GM21526 (cell line): ENCODE measurements around the gene KIF7.
A peak's percentile ranks its signal among the peaks of the same experiment; 100 is the strongest.
"Not testable (repeated sequence)": the region's sequence is repeated elsewhere in the genome, so short reads cannot be mapped to it uniquely, and the experiment has no call there.

Source experiments
- ATAC-seq: cut with Tn5 transposase; IDR thresholded peaks from one replicate; pipeline ENCODE4 v1.9.1; 2021; ENCODE audit warnings: moderate library complexity; ENCODE audit not compliant: unreplicated experiment, low FRiP score

The KIF7 gene

GRCh38 chr15:89654847-89655805, at the start of gene KIF7:
Gene KIF7 (minus strand): TSS chr15:89655467. CDS start chr15:89652930, 2,537 bp downstream.
- no peak for ATAC-seq

GRCh38 chr15:89704411-89704810, 49.1 kb upstream of the KIF7 start:
- no peak for ATAC-seq

- no peak for ATAC-seq
These were observed 39.9 kb upstream of the KIF7 start for GRCh38 chr15:89695198-89695597.

GRCh38 chr15:89693696-89694095, 38.4 kb upstream of the KIF7 start:
- no peak for ATAC-seq

- no peak for ATAC-seq
These were observed 37.8 kb upstream of the KIF7 start for GRCh38 chr15:89693091-89693490.

- peak; percentile 87 for ATAC-seq
These were observed 35.3 kb upstream of the KIF7 start, which contains the start of the genes PEX11A and WDR93 for GRCh38 chr15:89690276-89691218. Gene PEX11A (minus strand): TSS chr15:89690754. CDS start chr15:89690632, 122 bp downstream. Gene WDR93 (plus strand): TSS chr15:89690811. CDS start chr15:89701747, 10,936 bp downstream.

- not testable (repeated sequence) for ATAC-seq
These were observed 34.6 kb upstream of the KIF7 start for GRCh38 chr15:89689930-89690275.

- ATAC-seq, result no peak
These were observed 31.3 kb upstream of the KIF7 start for GRCh38 chr15:89686522-89686921.

- no peak for ATAC-seq
These were observed 30.7 kb upstream of the KIF7 start for GRCh38 chr15:89685995-89686394.

- no peak for ATAC-seq
These were observed 25.9 kb upstream of the KIF7 start for GRCh38 chr15:89681146-89681545.

- ATAC-seq, result no peak
These were observed 25.1 kb upstream of the KIF7 start for GRCh38 chr15:89680282-89680873.

GRCh38 chr15:89679212-89679611, 23.9 kb upstream of the KIF7 start, which contains the start of gene PLIN1:
Gene PLIN1 (minus strand): TSS chr15:89679367. CDS start chr15:89677489, 1,878 bp downstream.
- no peak for ATAC-seq

GRCh38 chr15:89677381-89677780, 22.1 kb upstream of the KIF7 start:
- no peak for ATAC-seq

GRCh38 chr15:89675606-89676005, 20.3 kb upstream of the KIF7 start:
- no peak for ATAC-seq

GRCh38 chr15:89674526-89674925, 19.3 kb upstream of the KIF7 start:
- no peak for ATAC-seq

- ATAC-seq, result no peak
These were observed 17.9 kb upstream of the KIF7 start for GRCh38 chr15:89673165-89673512.

GRCh38 chr15:89672221-89673164, 17.2 kb upstream of the KIF7 start:
- no peak for ATAC-seq

- ATAC-seq, result no peak
These were observed 16.4 kb upstream of the KIF7 start for GRCh38 chr15:89671687-89672086.

GRCh38 chr15:89670971-89671560, 15.8 kb upstream of the KIF7 start:
- no peak for ATAC-seq
